HG02588 (cell line): ENCODE data around the gene PCBP3.
"Not testable (repeated sequence)": the region's sequence is repeated elsewhere in the genome, so short reads cannot be mapped to it uniquely, and the experiment has no call there.

Source experiments
- ATAC-seq: cut with Tn5 transposase; IDR thresholded peaks from one replicate; pipeline ENCODE4 v1.9.1; 2021; ENCODE audit warnings: mild to moderate bottlenecking, moderate library complexity; ENCODE audit not compliant: unreplicated experiment

Gene PCBP3

DNA sequence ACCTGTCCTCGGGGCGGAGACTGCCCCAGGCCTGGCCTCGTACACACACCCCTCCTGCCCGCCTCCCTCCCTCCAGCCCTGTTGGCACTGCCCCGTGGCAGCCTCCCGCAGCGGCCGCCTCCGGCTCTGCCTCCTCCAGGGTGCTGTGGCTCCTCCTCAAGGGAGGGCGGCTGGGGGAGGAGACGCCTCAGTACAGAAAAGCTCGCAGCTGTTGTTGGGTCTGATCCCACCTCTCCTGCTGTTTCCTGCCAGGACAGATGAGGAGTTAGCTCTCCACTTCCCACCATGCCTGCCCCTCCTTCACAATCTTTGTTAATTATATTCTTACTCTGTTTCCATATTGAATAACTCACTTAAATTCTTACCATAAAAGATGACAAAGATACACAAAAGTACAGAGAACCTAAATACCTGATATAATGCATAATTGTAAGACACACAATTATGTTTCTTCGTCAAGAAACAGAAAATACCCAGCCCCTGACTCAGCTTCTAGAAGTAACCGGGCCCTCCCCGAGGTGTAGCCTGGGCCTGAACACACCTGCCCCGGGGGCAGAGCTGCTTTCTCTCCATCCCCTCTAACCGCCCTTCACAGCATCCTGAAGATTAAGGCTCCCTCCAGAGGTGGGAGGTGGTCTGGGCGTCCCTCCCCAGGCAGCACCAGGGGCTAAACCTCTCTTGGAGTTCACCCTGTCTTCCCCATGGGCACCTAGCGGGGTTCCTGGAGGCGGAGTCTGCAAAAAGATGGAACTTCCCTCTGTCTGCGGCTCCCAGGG lies 307.4 kb downstream of the PCBP3 start:
- no peak for ATAC-seq

DNA sequence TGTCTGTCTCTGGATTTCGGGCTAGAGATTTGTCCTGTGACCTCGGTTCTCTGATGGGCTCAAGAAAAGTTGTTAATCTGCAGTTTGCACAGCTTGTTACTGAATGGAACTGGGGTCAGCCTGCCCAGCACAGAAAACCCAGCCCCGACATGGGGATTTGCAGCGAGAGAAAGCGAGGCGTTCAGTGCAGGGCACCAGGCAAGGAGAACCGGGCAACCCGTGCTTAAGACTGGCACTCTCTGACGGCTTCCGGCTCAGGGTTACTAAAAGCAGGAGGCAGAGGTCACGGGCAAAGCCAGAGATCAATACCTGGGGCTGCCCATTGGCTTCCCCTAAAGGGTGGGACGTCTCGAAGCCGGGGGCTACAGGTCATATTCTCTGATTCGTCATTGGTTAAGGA lies 308.2 kb downstream of the PCBP3 start:
- no peak for ATAC-seq

DNA sequence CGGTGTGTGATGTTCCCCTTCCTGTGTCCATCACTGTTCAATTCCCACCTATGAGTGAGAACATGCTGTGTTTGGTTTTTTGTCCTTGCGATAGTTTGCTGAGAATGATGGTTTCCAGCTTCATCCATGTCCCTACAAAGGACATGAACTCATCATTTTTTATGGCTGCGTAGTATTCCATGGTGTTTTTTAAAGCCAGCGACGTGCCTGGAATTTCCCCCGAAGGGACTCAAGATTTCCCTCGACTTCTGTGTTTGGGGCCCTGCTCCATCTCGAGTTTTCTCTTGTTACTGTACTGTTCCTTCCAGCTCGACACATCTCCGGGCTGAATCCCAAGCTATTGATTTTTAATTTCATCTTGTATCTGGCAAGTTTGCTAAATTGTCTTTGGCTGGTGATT lies 309.0 kb downstream of the PCBP3 start:
- not testable (repeated sequence) for ATAC-seq

DNA sequence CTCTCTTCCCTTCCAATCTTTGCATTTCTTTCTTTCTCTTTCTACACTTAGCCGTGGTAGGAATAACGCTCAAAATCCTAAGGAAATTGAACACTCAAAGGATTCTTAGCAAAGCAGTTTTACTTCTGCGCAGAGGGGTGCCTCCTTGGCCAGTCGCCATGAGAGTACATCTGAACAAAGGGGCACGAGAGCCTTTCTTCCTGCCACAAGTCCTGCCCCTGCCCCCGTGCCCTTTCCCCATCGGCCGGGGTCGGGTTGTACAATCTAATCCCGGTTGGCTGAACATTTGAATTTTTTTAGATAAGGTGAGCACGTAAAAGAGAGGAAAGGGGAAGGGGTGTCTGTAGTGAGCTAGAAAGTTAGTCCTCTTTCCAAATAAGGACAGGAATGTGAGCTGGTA lies 309.4 kb downstream of the PCBP3 start:
- no peak for ATAC-seq

DNA sequence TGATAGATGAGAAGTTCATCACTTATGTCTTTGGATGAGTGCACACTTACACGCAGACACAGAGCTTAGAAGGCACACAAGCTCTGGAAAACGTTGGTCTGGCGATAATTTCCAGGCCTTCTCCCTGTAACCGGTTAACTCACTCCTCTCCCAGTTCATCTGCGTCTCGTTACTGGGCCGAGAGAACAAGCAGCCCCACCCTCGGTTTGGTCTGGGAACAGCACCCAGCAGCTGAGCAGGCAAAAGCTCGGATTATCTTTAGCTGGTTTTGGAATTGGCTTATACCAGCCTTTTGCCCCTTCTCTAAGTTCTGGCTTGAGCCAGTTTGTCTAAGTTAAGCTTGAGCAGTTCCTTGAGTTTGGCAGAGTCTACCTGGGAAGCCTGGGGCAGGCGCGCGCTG lies 310.7 kb downstream of the PCBP3 start:
- ATAC-seq: no peak

DNA sequence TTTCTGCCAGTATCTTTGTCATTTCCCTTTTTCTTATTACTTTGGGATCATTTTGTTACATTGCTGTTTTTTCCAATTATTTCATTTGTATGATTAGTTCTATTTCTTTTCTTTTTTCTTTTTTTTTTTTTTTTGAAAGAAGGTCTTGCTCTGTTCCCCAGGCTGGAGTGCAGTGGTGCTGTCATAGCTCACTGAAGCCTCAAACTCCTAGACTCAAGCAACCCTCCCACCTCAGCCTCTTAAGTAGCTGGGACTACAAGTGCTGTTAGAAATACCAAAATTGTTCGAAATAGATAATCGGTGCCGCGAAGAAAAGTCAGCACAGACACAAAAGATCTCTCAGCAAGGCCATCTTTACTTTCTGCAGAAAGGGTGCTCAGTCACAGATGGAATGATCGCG lies 311.4 kb downstream of the PCBP3 start:
- ATAC-seq: no peak

DNA sequence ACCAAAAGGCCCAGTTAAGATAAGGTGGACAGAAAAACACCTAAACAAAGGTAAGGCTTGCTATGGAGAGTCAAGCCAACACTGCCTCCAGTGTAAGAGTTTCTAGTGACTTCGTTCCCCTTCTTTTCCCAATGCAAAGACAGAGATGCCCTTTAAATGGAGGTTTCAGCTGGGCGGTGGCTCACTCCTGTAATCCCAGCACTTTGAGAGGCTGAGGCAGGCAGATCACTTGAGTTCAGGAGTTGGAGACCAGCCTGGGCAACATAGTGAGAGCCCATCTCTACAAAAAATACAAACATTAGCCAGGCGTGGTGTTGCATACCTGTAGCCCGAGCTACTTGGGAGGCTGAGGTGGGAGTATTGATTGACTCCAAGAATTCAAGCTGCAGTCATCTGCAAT lies 314.0 kb downstream of the PCBP3 start:
- no peak for ATAC-seq

DNA sequence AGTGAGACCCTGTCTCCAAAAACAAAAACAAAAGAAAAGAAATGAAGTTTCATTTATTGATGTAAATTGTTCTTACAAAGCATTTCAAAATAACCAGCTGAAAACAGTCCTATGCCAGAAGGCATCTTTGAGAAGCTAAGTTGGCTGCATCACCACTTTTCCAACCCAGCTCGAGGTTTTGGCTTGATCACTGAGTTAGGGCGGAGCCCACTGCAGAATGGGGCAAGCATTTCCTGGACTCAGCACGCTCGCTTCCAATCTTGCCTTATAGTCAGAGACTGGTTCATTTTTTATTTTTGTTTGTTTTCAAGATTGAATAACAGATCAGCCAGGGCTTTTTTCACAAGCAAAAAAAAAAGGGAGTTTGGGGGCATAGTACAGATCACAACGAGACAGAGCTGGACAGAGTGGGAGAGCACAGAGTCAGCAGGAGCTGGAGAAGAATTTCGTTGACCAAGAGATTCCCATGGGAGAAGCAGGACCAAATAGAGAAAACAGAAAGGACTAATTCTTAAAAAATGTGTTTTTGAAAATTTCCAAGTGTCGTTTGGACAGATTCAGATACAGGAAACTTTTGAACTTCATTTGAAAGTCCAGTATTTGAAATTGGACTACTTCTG lies 314.6 kb downstream of the PCBP3 start:
- no peak for ATAC-seq

DNA sequence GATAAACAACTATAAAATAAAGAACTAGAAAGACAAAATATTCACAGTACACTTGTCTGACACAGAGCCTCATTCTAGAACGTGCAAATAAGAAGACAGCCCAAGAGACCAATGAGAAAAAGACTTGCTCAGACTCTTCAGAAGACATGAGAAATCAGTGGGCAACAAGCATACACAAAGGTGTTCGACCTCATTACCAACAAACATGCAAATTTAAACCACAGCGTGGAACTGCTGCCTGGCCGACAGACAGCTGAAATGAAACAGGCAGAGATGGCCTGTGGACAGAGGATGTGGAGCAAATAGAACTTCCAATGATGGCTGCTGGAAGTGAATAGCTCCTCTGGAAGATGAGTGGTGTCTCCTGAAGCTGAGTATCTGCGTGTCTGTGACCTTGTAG lies 315.7 kb downstream of the PCBP3 start:
- no peak for ATAC-seq

DNA sequence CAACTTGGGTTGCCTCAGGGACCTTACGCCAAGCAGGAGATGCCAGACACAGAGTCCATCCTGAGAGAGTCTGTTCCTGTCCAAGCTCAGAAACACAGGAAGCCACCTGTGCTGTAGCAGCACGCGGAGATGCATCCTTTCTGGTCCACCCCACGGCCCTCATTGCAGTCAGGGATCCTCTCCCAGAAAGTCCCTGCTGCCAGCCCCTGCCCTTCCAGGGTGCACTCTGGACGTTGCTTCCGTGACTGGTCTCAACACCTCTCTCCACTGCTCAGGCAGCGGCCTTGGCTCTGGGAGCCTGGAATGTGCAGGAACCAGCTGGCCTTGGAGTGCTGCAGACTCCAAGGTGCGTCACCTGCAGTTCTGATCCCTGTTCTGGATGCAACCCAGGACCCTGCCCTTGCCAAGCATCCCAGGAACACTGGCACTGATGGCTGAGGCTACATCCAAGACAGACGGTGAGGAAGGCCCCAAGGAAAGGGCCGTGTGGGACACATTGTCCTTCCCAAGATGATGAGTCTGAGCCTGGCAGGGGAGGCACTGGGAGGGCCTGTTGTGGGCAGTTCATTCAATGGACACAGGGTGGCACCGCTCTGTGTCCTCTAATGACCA lies 316.4 kb downstream of the PCBP3 start:
- ATAC-seq: no peak

DNA sequence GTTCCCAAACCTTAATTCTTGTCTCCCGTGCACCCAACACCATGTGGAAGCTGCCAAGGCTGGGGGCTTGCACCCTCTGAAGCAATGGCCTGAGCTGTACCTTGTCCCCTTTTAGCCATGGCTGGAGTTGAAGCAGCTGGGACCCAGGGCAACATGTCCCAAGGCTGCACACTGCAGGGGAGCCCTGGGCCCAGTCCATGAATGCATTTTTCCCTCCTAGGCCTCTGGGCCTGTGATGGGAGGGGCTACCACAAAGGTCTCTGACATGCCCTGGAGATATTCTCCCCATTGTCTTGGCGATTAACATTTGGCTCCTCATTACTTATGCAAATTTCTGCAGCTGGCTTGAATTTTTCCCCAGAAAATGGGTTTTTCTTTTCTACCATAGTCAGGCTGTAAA lies 317.9 kb downstream of the PCBP3 start:
- ATAC-seq: not testable (repeated sequence)

DNA sequence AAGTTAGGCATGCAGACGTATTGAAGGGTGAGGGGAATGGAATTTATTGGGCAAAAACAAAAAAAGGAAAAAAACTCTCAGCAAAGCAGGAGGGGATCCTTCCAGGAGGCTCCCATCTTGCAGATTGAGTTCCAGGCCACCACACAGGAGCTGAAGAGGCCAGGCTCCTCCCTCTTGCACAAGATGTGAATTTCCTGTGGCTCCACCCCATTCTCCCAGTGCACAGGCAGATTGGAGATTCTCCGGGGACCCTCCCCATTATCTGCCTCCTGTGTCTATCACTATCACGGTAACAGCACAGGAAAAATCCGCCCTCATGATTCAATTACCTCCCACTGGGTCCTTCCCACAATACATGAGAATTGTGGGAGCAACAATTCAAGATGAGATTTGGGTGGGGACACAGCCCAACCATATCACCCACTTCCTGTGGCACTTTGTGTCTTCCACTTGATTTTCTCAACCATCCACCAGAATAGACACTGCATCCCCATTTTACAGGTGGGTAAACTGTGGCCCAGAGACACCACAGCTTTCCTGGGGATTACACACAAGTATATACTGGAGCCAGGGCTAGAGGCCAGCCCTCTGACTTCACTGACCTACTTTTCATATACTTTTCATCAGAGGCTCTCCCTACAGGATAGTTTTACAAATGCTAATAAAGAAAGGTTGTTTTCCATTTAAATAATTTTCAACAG lies 319.2 kb downstream of the PCBP3 start:
- ATAC-seq: no peak

DNA sequence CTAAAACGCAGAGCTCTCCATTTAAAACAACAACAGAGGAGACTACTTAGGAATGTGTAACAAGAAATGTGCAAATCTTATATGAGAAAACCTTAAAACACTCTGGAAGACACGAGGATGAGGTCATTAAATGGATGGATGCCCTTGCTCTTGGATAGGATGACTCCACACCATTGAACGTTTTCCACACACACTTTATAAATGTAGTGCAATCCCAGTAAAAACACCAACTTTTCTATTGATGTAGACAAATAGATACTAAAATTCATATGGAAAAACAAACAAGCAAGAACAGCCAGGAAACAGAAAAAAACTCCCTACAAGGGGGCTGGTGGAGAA lies 319.7 kb downstream of the PCBP3 start:
- no peak for ATAC-seq

DNA sequence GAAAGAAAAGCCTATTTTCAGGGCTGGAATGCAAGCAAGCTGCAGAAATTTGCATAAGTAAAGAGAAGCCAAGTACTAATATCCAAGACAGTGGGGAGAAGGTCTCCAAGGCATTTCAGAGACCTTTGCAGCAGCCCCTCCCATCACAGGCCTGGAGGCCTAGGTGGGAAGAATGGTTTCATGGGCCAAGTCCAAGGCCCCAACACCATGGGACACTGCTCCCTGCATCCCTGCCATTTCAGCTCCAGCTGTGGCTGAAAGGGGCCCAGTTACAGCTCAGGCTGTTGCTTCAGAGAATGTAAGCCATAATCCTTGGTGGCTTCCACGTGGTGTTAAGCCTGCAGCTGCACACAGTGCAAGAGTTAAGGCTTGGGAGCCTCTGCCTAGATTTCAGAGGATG lies 321.1 kb downstream of the PCBP3 start:
- no peak for ATAC-seq

DNA sequence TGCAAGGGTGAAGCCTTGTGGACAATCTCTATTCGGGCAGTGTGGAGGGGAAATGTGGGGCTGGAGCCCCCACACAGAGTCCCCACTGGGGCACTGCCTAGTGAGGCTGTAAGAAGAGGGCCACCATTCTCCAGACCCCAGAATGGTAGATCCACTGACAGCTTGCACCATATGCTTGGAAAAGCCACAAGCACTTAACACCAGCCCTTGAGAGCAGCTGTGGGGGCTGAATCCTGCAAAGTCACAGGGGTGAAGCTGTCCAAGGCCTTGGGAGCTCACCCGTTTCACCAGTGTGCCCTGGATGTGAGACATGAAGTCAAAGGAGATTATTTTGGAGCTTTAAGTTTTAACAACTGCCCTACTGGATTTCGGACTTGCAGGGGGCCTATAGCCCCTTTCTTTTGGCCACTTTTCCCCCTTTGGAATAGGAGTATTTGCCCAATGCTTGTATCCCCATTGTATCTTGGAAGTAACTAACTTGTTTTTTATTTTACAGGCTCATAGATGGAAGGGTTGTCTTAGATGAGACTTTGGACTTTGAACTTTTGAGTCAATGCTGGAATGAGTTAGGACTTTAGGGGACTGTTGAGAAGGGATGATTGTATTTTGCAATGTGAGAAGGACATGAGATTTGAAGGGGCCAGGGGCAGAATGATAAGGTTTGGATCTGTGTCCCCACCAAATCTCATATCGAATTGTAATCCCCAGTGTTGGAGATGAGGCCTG lies 321.7 kb downstream of the PCBP3 start:
- no peak for ATAC-seq

DNA sequence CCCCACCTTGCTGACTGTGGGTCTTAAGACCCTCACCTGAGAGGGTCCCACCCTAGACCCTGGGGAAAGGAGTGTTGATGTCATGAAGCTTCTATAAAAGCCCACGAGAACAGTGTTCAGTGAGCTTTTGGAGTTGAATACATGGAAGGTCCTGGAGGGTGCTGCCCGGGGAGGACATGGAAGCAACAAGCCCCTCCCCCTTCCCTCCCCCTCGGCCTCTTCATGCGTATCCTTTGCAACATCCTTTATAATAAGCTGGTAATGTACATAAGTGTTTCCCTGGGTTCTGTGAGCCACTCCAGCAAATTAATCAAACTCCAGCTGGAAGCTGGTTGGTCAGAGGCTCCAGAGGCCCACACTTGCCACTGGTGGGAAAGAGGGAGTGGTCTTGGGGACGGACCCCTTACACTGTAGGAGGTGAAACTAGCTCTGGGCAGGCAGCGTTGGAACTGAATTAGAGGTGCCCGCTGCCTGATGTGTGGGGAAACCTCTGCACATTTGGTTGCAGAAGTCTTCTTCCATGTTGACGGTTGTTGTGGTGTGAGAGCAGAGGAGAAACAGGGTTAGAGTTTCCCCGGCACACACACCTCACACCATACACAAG lies 323.4 kb downstream of the PCBP3 start:
- ATAC-seq: no peak

DNA sequence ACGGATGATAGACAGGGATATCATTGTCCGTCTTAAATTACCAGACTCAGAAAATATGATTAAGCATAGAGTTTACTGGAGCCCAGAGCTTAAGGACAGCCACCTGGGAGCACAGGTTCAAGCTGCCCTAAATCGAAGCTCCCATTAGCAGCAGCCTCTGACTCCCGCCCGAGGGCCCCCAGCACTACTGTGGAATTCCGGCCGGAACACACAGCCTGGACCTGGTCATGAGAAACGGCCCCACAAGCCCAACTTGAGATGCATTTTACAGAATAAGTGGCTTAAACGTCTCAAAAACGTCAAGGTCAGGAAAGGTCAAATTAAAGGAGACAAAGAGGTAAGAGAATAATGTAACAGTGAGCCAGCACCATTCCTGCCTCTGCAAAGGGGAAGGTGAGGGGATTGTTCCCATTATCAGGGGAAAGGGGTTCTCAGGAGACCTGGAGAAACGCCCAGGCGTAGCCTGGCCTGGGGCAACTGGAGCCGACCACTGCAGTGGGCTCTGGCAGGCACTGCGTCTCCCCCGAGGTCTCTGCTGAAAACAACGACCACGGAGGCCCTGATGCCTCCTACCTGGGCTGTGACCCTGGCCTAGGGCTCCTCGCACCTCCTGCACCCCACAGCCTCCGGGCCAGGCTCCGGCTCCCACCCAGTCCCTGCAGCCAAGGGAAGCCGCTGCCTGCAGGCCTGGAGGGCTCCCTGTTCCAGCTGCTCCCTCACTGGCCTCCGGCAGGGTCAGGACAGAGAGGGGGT lies 326.6 kb downstream of the PCBP3 start:
- ATAC-seq: no peak

DNA sequence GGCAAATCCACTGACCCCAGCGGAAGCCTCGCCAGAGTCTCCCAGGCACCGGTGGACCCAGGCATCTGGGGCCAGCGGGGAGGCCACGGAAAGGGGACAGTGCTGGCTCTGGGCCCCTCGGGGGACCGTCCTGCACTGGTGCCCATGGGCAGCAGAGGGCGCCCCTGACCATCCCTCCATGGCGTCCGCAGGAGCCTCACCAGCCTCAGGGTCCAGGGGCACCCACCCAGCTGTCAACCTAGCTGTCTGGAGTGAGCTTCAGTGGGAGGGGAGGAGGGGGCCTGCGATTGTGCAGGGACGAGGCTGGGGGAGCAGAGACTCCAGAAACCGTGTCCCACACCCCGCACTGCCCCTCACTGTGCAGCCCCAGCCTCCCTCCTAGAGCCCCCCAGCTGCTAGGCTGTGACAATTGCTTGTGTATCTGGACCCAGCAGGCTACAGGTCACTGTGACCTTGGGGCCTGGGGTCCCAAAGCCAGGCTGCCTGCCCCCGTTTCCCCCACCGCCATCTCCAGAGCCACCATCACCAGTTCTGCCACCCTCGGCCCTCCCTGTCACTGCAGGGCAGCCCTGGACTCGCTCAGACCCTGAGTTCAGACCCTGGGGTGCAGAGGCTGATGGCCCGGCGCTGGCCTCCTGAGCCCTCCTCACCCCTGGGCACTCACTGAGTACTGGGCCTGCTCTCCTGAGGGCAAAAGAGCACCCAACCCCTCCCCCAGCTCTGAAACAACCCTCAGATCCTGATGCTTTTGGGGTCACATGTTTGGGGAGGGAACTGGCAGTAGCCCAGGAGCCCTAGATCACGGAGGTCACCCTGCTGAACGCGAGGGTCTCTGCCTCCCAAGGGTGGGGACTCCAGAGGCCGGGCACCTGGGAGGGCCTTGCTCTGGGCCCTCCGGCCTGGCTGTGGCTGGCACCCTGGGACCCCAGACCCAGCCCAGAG lies 327.4 kb downstream of the PCBP3 start:
- no peak for ATAC-seq
